IMR-90 (cell line): ENCODE measurements around the gene RIMS4. TPM values are rescaled to one million over a fixed set of nuclear protein-coding genes. Genes with fewer than 3 reads are reported as not detected.

Experiments
- ATAC-seq: fragments of 200-7000 bp; cut with Tn5 transposase; 2 replicates; pipeline ENCODE4 v1.9.1; 2020; ENCODE audit warnings: low read depth, mild to moderate bottlenecking, moderate library complexity
- BruUV-seq: library from RNA; stranded (reverse); fragments of 400-500 nt; replicated peaks from 2 replicates; lab custom pipeline; 2021; lab: Mats Ljungman, UMichigan
- CTCF ChIA-PET: fragments of 300-600 bp; formaldehyde crosslinking; extraction: SDS; loops from one replicate; lab custom pipeline; 2021; ENCODE audit warnings: antibody characterized with exemption; lab: Yijun Ruan, JAX
- POLR2A ChIA-PET: fragments of 300-600 bp; sonication (Branson Sonifier 250); formaldehyde crosslinking; loops from one replicate; lab custom pipeline; 2022; ENCODE audit warnings: antibody characterized with exemption; ENCODE audit not compliant: unreplicated experiment; lab: Charles Lee
- DNase-seq: peaks from one replicate; pipeline ENCODE4 v3.0.0; 2013
- H2AFZ ChIP-seq: replicated peaks from 2 replicates; pipeline ENCODE3; 2013; ENCODE audit warnings: low read length, mild to moderate bottlenecking; ENCODE audit not compliant: poor library complexity
- H2AK5ac ChIP-seq: 2 replicates; pipeline ENCODE4 v1.6.1; 2013; ENCODE audit warnings: low read depth, low read length, inconsistent platforms
- H2AK9ac ChIP-seq: replicated peaks from 2 replicates; pipeline ENCODE3; 2013; ENCODE audit warnings: mild to moderate bottlenecking, low read depth, low read length, moderate library complexity; ENCODE audit not compliant: poor library complexity
- H2BK120ac ChIP-seq: 2 replicates; pipeline ENCODE4 v1.6.1; 2013; ENCODE audit warnings: low read depth, low read length, inconsistent platforms
- H2BK15ac ChIP-seq: 3 replicates; pipeline ENCODE4 v1.6.1; 2013; ENCODE audit warnings: low read depth, low read length, inconsistent platforms
- H2BK20ac ChIP-seq: 2 replicates; pipeline ENCODE4 v1.6.1; 2013; ENCODE audit warnings: low read depth, mild to moderate bottlenecking, inconsistent platforms, low read length, moderate library complexity
- H2BK5ac ChIP-seq: 2 replicates; pipeline ENCODE4 v1.6.1; 2013; ENCODE audit warnings: mild to moderate bottlenecking, low read depth, low read length, inconsistent platforms; ENCODE audit not compliant: poor library complexity, severe bottlenecking
- H3K14ac ChIP-seq: replicated peaks from 2 replicates; pipeline ENCODE4 v1.6.1; 2013; ENCODE audit warnings: low read depth, low read length, inconsistent platforms
- H3K18ac ChIP-seq: 2 replicates; pipeline ENCODE4 v1.6.1; 2013; ENCODE audit warnings: low read depth, low read length, control low read depth
- H3K23ac ChIP-seq: 2 replicates; pipeline ENCODE4 v1.6.1; 2013; ENCODE audit warnings: low read depth, low read length, inconsistent platforms
- H3K27ac ChIP-seq: 2 replicates; pipeline ENCODE4 v1.5.1; 2013; ENCODE audit warnings: mild to moderate bottlenecking, control low read depth, low read length; ENCODE audit not compliant: insufficient read depth
- H3K27me3 ChIP-seq: 2 replicates; pipeline ENCODE4 v1.6.1; 2013; ENCODE audit warnings: low read length; ENCODE audit not compliant: control insufficient read depth, insufficient read depth
- H3K36me3 ChIP-seq: 2 replicates; pipeline ENCODE4 v1.6.1; 2013; ENCODE audit warnings: low read length, mixed read lengths; ENCODE audit not compliant: control insufficient read depth, insufficient read depth
- H3K4ac ChIP-seq: 2 replicates; pipeline ENCODE4 v1.6.1; 2013; ENCODE audit warnings: low read depth, low read length, inconsistent platforms
- H3K4me1 ChIP-seq: 2 replicates; pipeline ENCODE4 v1.6.1; 2013; ENCODE audit warnings: low read length, mixed read lengths; ENCODE audit not compliant: control insufficient read depth, insufficient read depth
- H3K4me2 ChIP-seq: 2 replicates; pipeline ENCODE4 v1.6.1; 2013; ENCODE audit warnings: low read depth, mild to moderate bottlenecking, control low read depth, low read length, moderate library complexity
- H3K4me3 ChIP-seq: 2 replicates; pipeline ENCODE4 v1.5.1; 2013; ENCODE audit warnings: low read depth, mild to moderate bottlenecking, control low read depth, low read length, moderate library complexity; ENCODE audit not compliant: insufficient read depth
- H3K56ac ChIP-seq: 2 replicates; pipeline ENCODE4 v1.6.1; 2013; ENCODE audit warnings: low read length, inconsistent platforms; ENCODE audit not compliant: insufficient read depth; ENCODE audit errors: extremely low read depth
- H3K79me1 ChIP-seq, 2 experiments: 2 replicates each; pipeline ENCODE4 v1.6.1; 2013; ENCODE audit warnings: low read length in 2 of 2, inconsistent platforms in 1 of 2, low read depth in 1 of 2
- H3K9ac ChIP-seq: 2 replicates; pipeline ENCODE4 v1.6.1; 2013; ENCODE audit warnings: low read depth, low read length, control low read depth
- H3K9me1 ChIP-seq: 2 replicates; pipeline ENCODE4 v1.6.1; 2013; ENCODE audit warnings: low read length, inconsistent platforms; ENCODE audit not compliant: insufficient read depth
- H3K9me3 ChIP-seq: 2 replicates; pipeline ENCODE4 v1.6.1; 2013; ENCODE audit warnings: low read length; ENCODE audit not compliant: control insufficient read depth, insufficient read depth
- H4K20me1 ChIP-seq: 2 replicates; pipeline ENCODE4 v1.6.1; 2013; ENCODE audit warnings: low read length, inconsistent platforms; ENCODE audit not compliant: insufficient read depth
- H4K5ac ChIP-seq: 2 replicates; pipeline ENCODE4 v1.6.1; 2013; ENCODE audit warnings: mild to moderate bottlenecking, low read depth, low read length, control low read depth
- H4K8ac ChIP-seq, 2 experiments: 2 replicates each; pipeline ENCODE4 v1.6.1; 2013; ENCODE audit warnings: low read depth in 2 of 2, low read length in 2 of 2, control low read depth in 1 of 2, inconsistent platforms in 1 of 2
- H4K91ac ChIP-seq: 2 replicates; pipeline ENCODE4 v1.6.1; 2013; ENCODE audit warnings: low read depth, low read length, inconsistent platforms; ENCODE audit not compliant: insufficient read depth
- BHLHE40 ChIP-seq: fragments of 150-350 bp; IDR thresholded peaks from 2 replicates; pipeline ENCODE4 v1.6.1; 2016; ENCODE audit warnings: mild to moderate bottlenecking, low read depth, low read length
- CEBPB ChIP-seq: IDR thresholded peaks from 2 replicates; pipeline ENCODE4 v1.6.1; 2012; ENCODE audit warnings: low read depth, low read length, improper control_type of control experiment
- CHD1 ChIP-seq: IDR thresholded peaks from 2 replicates; pipeline ENCODE4 v1.6.1; 2012; ENCODE audit warnings: low read depth, low read length, improper control_type of control experiment
- CTCF ChIP-seq: conservative IDR thresholded peaks from 2 replicates; pipeline ENCODE4 v1.5.1; 2012; ENCODE audit warnings: mild to moderate bottlenecking, low read depth, low read length, improper control_type of control experiment
- ELK1 ChIP-seq: fragments of 150-350 bp; IDR thresholded peaks from 2 replicates; pipeline ENCODE4 v1.6.1; 2016; ENCODE audit warnings: low read depth, mild to moderate bottlenecking, low read length, moderate library complexity, borderline replicate concordance
- FOS ChIP-seq: fragments of 150-350 bp; IDR thresholded peaks from 2 replicates; pipeline ENCODE4 v1.6.1; 2016; ENCODE audit warnings: low read depth, low read length
- MAFK ChIP-seq: IDR thresholded peaks from 2 replicates; pipeline ENCODE4 v1.6.1; 2012; ENCODE audit warnings: low read depth, low read length, improper control_type of control experiment
- MAZ ChIP-seq: IDR thresholded peaks from 2 replicates; pipeline ENCODE4 v1.6.1; 2012; ENCODE audit warnings: low read depth, mild to moderate bottlenecking, low read length, improper control_type of control experiment, moderate library complexity, borderline replicate concordance
- MXI1 ChIP-seq: IDR thresholded peaks from 2 replicates; pipeline ENCODE4 v1.6.1; 2012; ENCODE audit warnings: low read depth, mild to moderate bottlenecking, low read length, moderate library complexity, borderline replicate concordance
- NFE2L2 ChIP-seq: fragments of 150-350 bp; IDR thresholded peaks from 2 replicates; pipeline ENCODE4 v1.6.1; 2016; ENCODE audit warnings: low read depth, mild to moderate bottlenecking, low read length
- POLR2A ChIP-seq: IDR thresholded peaks from 2 replicates; pipeline ENCODE4 v1.6.1; 2012; ENCODE audit warnings: mild to moderate bottlenecking, low read depth, low read length
- RAD21 ChIP-seq: IDR thresholded peaks from 2 replicates; pipeline ENCODE4 v1.6.1; 2012; ENCODE audit warnings: low read length, improper control_type of control experiment
- RCOR1 ChIP-seq: IDR thresholded peaks from 2 replicates; pipeline ENCODE4 v1.6.1; 2012; ENCODE audit warnings: mild to moderate bottlenecking, low read length, improper control_type of control experiment; ENCODE audit not compliant: insufficient replicate concordance
- RFX5 ChIP-seq: IDR thresholded peaks from 2 replicates; pipeline ENCODE4 v1.8.0; 2012; ENCODE audit warnings: low read depth, mild to moderate bottlenecking, low read length, moderate library complexity
- SMC3 ChIP-seq: fragments of 150-350 bp; IDR thresholded peaks from 2 replicates; pipeline ENCODE4 v1.6.1; 2016; ENCODE audit warnings: low read depth, mild to moderate bottlenecking, antibody characterized with exemption, low read length, moderate library complexity
- USF2 ChIP-seq: fragments of 150-350 bp; IDR thresholded peaks from 2 replicates; pipeline ENCODE4 v1.6.1; 2017; ENCODE audit warnings: mild to moderate bottlenecking, antibody characterized with exemption, low read length, low read depth
- WGBS, 2 experiments: methylation state at CpG; one replicate each; pipeline versions ENCODE4 v1.1.5 to v1.1.7; 2013; ENCODE audit warnings: missing lambda C conversion rate in 2 of 2; ENCODE audit not compliant: insufficient read length in 1 of 2; ENCODE audit errors: extremely low coverage in 2 of 2; 5-methylcytosine and 5-hydroxymethylcytosine counted together
- dilution Hi-C: fragments of 300-500 bp; cut with HindIII; formaldehyde crosslinking; loops from one replicate; pipeline ENCODE4 v1.14.3; 2018; ENCODE audit warnings: low sequenced_read_pairs; ENCODE audit not compliant: unreplicated experiment
- in situ Hi-C: fragments of 300-500 bp; cut with MboI; formaldehyde crosslinking; loops from 3 replicates; pipeline ENCODE4 v1.14.3; 2019; ENCODE audit warnings: low sequenced_read_pairs, inconsistent platforms, mixed read lengths
- intact Hi-C: fragments of 100-400 bp; cut with micrococcal nuclease; formaldehyde crosslinking; loops from 2 replicates; pipeline ENCODE4 v1.10.0; 2022
- polyA plus RNA-seq, 3 experiments: library from polyadenylated mRNA; depleted of rRNA; stranded (reverse); fragments of >200 nt; gene quantifications; 2 replicates each; pipeline ENCODE4 v1.2.3, GENCODE V29; 2012; ENCODE audit warnings: low replicate concordance in 1 of 3
- total RNA-seq: library from RNA; depleted of rRNA; stranded (reverse); fragments of >200 nt; gene quantifications from 2 replicates; pipeline ENCODE4 v1.2.3, GENCODE V29; 2012

Gene RIMS4
- total and polyA plus RNA-seq, 2 of the 4 experiments (the other 2 are of a cell fraction) = not detected

GRCh38 chr20:44833437-44833836 is 23.1 kb upstream of the RIMS4 start:
- Histone ChIP-seq H3K36me3 (no peaks in the 10 kb centered on the region), H3K56ac (no peak overlapping the region), H3K18ac (no peak overlapping the region), H3K79me1 (no peaks in the 10 kb centered on the region), H3K9ac (no peak overlapping the region), H4K5ac (no peak overlapping the region), H3K9me3 (0 out of 2 replicates have a peak, but pooled peaks cover 2% of the 10 kb centered on the region), H2BK5ac (no peak overlapping the region), H2AK5ac (no peak overlapping the region), H2BK15ac (no peak overlapping the region), H3K4me1 (no peaks in the 10 kb centered on the region), H2BK120ac (no peak overlapping the region), H2BK20ac (no peak overlapping the region), H3K27me3 (peaks cover 25% of the 10 kb centered on the region), H3K9me1 (no peaks in the 10 kb centered on the region), H4K20me1 (no peaks in the 10 kb centered on the region), H4K8ac (no peak overlapping the region), H2AK9ac (no peak overlapping the region), H2AFZ (no peak overlapping the region), H3K4me2 (no peak overlapping the region), H3K14ac (no peak overlapping the region), H3K23ac (no peak overlapping the region), H3K4me3 (no peak overlapping the region), H3K4ac (no peak overlapping the region), H3K27ac (no peak overlapping the region), H4K91ac (no peak overlapping the region)
- intact Hi-C loops = no loop called here
- CTCF ChIA-PET = no interaction called here
- in situ Hi-C loops = no loop called here
- TF ChIP-seq ELK1 (no peak), MAFK (no peak), MAZ (no peak), POLR2A (no peak), CEBPB (no peak), RCOR1 (no peak), BHLHE40 (no peak), FOS (no peak), USF2 (no peak), SMC3 (no peak), CTCF (no peak), MXI1 (no peak), NFE2L2 (no peak), RAD21 (no peak), RFX5 (no peak), CHD1 (no peak)
- no CpG with 5 or more reads among the region's 1 CpG for WGBS, 2 experiments
- POLR2A ChIA-PET = interaction anchor here (0.6 kb wide), 1 partner anchor 79 kb away, joined by 11 read pairs; no protein-coding TSS in a partner anchor
- dilution Hi-C loops = no loop called here
- ATAC-seq (no peak), DNase-seq (no peak)
- BruUV-seq = no TSS peak
